ENCODE measurements around the gene NKIRAS2.
A peak's percentile ranks its signal among the peaks of the same experiment; 100 is the strongest.

NKIRAS2 gene

GRCh38 chr17:42025936-42026335, 6.0 kb downstream of the NKIRAS2 start:
- no peak for DNase-seq (ENCODE audit: low read depth)
- no peak overlapping the region for H3K4me3 ChIP-seq (ENCODE audit: control insufficient read depth, low read depth, low read length)
- no peak for TF ChIP-seq CTCF (IDR thresholded peaks at IDR 0.05; ENCODE audit: control insufficient read depth, insufficient read depth, low read depth, low read length, missing control alignments)

DNA sequence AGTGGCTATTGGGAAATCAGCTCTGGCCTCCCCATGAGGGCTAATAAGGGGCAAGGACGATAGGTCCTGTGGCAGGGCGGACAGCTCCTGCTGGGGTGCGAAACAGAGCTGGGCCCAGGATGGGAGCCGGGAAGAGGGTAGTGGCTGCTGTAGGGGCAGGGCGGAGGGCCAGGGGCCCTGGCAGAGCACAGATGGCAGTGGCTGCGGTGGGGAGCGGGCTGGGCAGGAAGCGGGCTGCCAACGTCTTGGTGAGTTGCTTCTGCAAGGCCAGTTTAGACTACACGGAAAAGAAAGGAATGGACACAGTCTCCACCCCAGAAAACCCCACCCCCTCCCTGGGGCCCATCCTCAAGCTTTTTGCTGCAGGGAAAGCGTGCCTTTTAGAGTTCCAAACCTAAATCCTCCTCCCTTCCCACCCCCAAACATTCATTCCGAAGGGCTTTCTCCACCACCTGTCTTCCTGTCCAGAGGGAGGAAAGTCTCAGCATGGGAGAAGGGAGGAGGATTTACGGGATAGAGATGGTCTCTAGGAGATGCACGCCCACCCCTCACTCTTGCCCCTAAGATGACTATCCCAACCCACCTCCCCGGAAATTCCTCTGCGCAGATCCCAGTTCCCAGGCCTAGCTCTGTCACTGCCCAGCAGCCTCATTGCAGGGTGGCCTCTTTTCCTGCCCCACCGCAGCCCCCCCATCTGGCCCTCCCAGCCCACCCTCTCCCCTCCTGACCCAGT, 7.1 kb downstream of the NKIRAS2 start:
- no peak for TF ChIP-seq CTCF (IDR thresholded peaks at IDR 0.05; ENCODE audit: control insufficient read depth, insufficient read depth, low read depth, low read length, missing control alignments)
- no peak overlapping the region for H3K4me3 ChIP-seq (ENCODE audit: control insufficient read depth, low read depth, low read length)
- DNase-seq (ENCODE audit: low read depth), result no peak

DNA sequence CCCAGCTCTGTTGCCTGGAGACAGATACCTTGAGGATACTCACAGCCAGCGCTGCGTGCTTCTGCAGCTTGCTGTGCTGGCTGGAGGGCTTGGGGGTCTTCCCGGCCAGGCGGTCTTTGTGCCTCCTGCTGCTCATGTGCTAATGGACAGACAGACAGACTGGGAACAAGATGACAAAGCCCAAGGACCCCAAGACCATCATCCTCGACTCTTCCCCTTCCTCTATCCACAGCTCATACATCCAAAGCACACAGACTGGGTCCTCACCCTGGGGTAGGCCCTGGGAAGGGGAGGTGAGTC, 7.7 kb downstream of the NKIRAS2 start:
- DNase-seq (ENCODE audit: low read depth), result no peak
- no peak for TF ChIP-seq CTCF (IDR thresholded peaks at IDR 0.05; ENCODE audit: control insufficient read depth, insufficient read depth, low read depth, low read length, missing control alignments)
- no peak overlapping the region for H3K4me3 ChIP-seq (ENCODE audit: control insufficient read depth, low read depth, low read length)

DNA sequence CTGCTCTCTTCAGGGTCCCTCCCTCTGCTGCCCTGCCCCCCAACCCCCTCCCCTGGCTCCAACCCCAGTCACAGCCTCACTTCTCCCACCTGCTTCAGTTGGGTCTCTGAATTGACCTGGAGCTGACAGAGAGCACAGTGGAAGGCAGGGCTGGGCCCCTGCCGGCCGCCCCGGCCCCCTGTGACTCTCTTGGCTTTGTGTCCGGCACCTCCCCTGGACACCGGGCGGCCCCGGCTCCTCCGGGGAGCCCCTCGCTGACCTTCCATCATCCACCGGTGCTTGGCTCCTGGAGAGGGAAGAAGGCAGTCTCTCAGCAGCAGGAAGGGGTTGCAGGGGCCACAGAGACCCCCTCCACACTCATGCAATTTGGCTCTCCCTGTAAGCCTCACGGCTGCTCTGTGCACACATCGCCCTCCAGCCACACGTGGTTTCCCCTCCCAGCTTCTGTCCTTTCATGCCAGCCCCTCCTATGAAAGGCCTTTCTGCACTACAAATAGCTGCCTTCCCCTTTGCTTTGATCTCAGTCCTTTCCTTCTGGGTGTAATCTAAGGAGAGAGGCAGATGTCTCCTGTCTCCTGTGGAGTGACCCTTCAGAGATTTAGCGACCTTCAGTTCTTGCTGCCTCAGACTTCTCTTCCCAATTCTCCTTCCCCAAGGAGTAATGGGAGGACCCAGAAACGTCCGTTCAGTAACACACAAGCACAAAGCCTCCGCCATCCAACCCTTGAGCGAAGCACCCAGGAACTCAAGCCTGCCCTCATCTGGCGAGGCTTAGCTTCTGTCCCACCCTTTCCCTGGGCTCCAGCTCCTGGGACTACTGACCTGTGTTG, 8.3 kb downstream of the NKIRAS2 start:
- peak; percentile 27 for TF ChIP-seq CTCF (IDR thresholded peaks at IDR 0.05; ENCODE audit: control insufficient read depth, insufficient read depth, low read depth, low read length, missing control alignments)
- no peak for DNase-seq (ENCODE audit: low read depth)
- no peak overlapping the region for H3K4me3 ChIP-seq (ENCODE audit: control insufficient read depth, low read depth, low read length)

GRCh38 chr17:42028791-42029127, 8.9 kb downstream of the NKIRAS2 start:
- no peak overlapping the region for H3K4me3 ChIP-seq (ENCODE audit: control insufficient read depth, low read depth, low read length)
- no peak for DNase-seq (ENCODE audit: low read depth)
- no peak for TF ChIP-seq CTCF (IDR thresholded peaks at IDR 0.05; ENCODE audit: control insufficient read depth, insufficient read depth, low read depth, low read length, missing control alignments)

GRCh38 chr17:42031584-42031983, 11.7 kb downstream of the NKIRAS2 start:
- no peak overlapping the region for H3K4me3 ChIP-seq (ENCODE audit: control insufficient read depth, low read depth, low read length)
- no peak for TF ChIP-seq CTCF (IDR thresholded peaks at IDR 0.05; ENCODE audit: control insufficient read depth, insufficient read depth, low read depth, low read length, missing control alignments)
- no peak for DNase-seq (ENCODE audit: low read depth)
